HEK293 (cell line): ENCODE results near the gene CPNE8.
A peak's percentile ranks its signal among the peaks of the same experiment; 100 is the strongest.

Experiments used
- BCL11B ChIP-seq: fragments of 450-650 bp; formaldehyde crosslinking; IDR thresholded peaks from 2 replicates; pipeline ENCODE4 v1.5.1; 2016; ENCODE audit warnings: low read depth, missing biosample characterization, missing genetic modification characterization
- ZBTB1 ChIP-seq: fragments of 450-650 bp; formaldehyde crosslinking; IDR thresholded peaks from 2 replicates; pipeline ENCODE4 v1.5.1; 2016; ENCODE audit warnings: missing biosample characterization, missing genetic modification characterization
- ZNF112 ChIP-seq: fragments of 450-650 bp; formaldehyde crosslinking; IDR thresholded peaks from 2 replicates; pipeline ENCODE4 v1.5.0; 2017; ENCODE audit warnings: missing biosample characterization, missing genetic modification characterization
- ZNF140 ChIP-seq: fragments of 450-650 bp; formaldehyde crosslinking; IDR thresholded peaks from 2 replicates; pipeline ENCODE4 v1.5.1; 2016; ENCODE audit warnings: missing biosample characterization, missing genetic modification characterization
- ZNF146 ChIP-seq: fragments of 450-650 bp; formaldehyde crosslinking; IDR thresholded peaks from 2 replicates; pipeline ENCODE4 v1.5.1; 2016; ENCODE audit warnings: missing biosample characterization, missing genetic modification characterization
- ZNF341 ChIP-seq: fragments of 450-650 bp; formaldehyde crosslinking; IDR thresholded peaks from 2 replicates; pipeline ENCODE4; 2016; ENCODE audit warnings: low read depth, missing biosample characterization, missing genetic modification characterization
- ZNF354C ChIP-seq: fragments of 450-650 bp; formaldehyde crosslinking; IDR thresholded peaks from 2 replicates; pipeline ENCODE4 v1.5.1; 2016; ENCODE audit warnings: missing biosample characterization, missing genetic modification characterization, low read depth, borderline replicate concordance
- ZNF391 ChIP-seq: fragments of 450-650 bp; formaldehyde crosslinking; IDR thresholded peaks from 2 replicates; pipeline ENCODE4 v1.5.1; 2016; ENCODE audit warnings: low read depth, missing biosample characterization, missing genetic modification characterization, borderline replicate concordance
- ZNF416 ChIP-seq: fragments of 450-650 bp; formaldehyde crosslinking; IDR thresholded peaks from 2 replicates; pipeline ENCODE4 v1.5.1; 2016; ENCODE audit warnings: missing biosample characterization, missing genetic modification characterization
- ZNF423 ChIP-seq: fragments of 450-650 bp; formaldehyde crosslinking; IDR thresholded peaks from 2 replicates; pipeline ENCODE4 v1.5.1; 2016; ENCODE audit warnings: missing biosample characterization, missing genetic modification characterization
- ZNF501 ChIP-seq: fragments of 450-650 bp; formaldehyde crosslinking; IDR thresholded peaks from 2 replicates; pipeline ENCODE4 v1.5.1; 2016; ENCODE audit warnings: missing biosample characterization, missing genetic modification characterization
- ZNF76 ChIP-seq: fragments of 450-650 bp; formaldehyde crosslinking; IDR thresholded peaks from 2 replicates; pipeline ENCODE4; 2016; ENCODE audit warnings: low read depth, missing biosample characterization, missing genetic modification characterization, borderline replicate concordance
- ZSCAN23 ChIP-seq: fragments of 450-650 bp; formaldehyde crosslinking; IDR thresholded peaks from 2 replicates; pipeline ENCODE4 v1.5.1; 2016; ENCODE audit warnings: missing biosample characterization, missing genetic modification characterization
- TF ChIP-seq, protein P1 (sequence below): fragments of 450-650 bp; formaldehyde crosslinking; IDR thresholded peaks from 2 replicates; pipeline ENCODE4 v1.5.1; 2017; ENCODE audit warnings: missing biosample characterization, mild to moderate bottlenecking, missing genetic modification characterization, moderate library complexity
- TF ChIP-seq, protein P2 (sequence below): fragments of 450-650 bp; formaldehyde crosslinking; IDR thresholded peaks from 2 replicates; pipeline ENCODE4 v1.5.1; 2016; ENCODE audit warnings: missing biosample characterization, missing genetic modification characterization
- TF ChIP-seq, protein P3 (sequence below): fragments of 450-650 bp; formaldehyde crosslinking; IDR thresholded peaks from 2 replicates; pipeline ENCODE4 v1.5.1; 2016; ENCODE audit warnings: missing biosample characterization, missing genetic modification characterization
- TF ChIP-seq, protein P4 (sequence below): fragments of 450-650 bp; formaldehyde crosslinking; IDR thresholded peaks from 2 replicates; pipeline ENCODE4; 2016; ENCODE audit warnings: missing biosample characterization, missing genetic modification characterization
- TF ChIP-seq, protein P5 (sequence below): sonication (generic); formaldehyde crosslinking; IDR thresholded peaks from 2 replicates; pipeline ENCODE4 v1.8.1; 2022; ENCODE audit warnings: mild to moderate bottlenecking, moderate library complexity, missing genetic modification reagents
- TF ChIP-seq, protein P6 (sequence below): fragments of 450-650 bp; formaldehyde crosslinking; IDR thresholded peaks from 2 replicates; pipeline ENCODE4 v1.5.1; 2017; ENCODE audit warnings: missing biosample characterization, missing genetic modification characterization
- TF ChIP-seq, protein P7 (sequence below): fragments of 450-650 bp; formaldehyde crosslinking; conservative IDR thresholded peaks from 2 replicates; pipeline ENCODE4 v1.5.1; 2016; ENCODE audit warnings: low read depth, missing biosample characterization, missing genetic modification characterization
- TF ChIP-seq, protein P8 (sequence below): fragments of 450-650 bp; formaldehyde crosslinking; IDR thresholded peaks from 2 replicates; pipeline ENCODE4 v1.5.1; 2016; ENCODE audit warnings: missing biosample characterization, missing genetic modification characterization

The CPNE8 gene

DNA sequence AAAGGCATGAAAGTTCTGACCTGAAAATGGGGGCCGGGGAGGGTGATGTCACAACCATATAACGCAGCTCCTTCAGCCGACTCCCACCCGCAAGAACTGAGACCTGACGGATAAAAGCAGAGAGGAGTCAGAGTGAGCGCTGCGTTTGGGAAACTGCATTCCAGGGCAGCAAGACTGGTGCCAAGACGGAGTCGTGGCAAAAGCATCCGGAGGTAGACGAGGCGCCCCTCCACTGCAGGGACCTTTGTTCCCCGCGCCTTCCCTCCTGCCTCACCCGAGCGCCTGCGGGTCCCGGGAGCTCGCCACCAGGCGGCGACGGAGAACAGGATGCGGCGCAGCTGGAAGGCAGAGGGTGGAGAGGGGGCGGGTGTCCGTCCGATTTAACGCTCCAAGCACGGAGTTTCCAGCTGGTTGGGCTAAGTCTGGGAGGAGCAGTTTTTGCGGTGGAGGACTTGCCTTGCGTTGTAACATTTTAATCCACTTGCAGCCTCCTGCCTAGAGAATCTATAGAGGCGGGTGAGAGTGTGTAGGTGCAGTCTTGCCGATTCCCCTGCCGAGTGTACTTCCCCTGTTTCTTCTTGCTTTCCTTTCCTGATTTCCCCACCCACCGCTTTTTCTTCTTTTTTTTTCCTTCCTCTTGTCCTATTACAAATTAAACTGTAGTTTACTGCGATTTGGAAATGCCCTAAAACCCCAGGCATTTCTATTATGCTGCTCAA, 1.2 kb upstream of the CPNE8 start (continued):
- peak; percentile 37; the same call in 1 of the 2 replicates for TF ChIP-seq ZNF76 (tag by site-specific recombination)
- peak; percentile 74; the same call in 1 of the 2 replicates for TF ChIP-seq ZNF423 (tag by site-specific recombination)
- no peak for TF ChIP-seq ZNF416
- TF ChIP-seq, protein P1, sequence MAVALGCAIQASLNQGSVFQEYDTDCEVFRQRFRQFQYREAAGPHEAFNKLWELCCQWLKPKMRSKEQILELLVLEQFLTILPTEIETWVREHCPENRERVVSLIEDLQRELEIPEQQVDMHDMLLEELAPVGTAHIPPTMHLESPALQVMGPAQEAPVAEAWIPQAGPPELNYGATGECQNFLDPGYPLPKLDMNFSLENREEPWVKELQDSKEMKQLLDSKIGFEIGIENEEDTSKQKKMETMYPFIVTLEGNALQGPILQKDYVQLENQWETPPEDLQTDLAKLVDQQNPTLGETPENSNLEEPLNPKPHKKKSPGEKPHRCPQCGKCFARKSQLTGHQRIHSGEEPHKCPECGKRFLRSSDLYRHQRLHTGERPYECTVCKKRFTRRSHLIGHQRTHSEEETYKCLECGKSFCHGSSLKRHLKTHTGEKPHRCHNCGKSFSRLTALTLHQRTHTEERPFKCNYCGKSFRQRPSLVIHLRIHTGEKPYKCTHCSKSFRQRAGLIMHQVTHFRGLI, result peak; percentile 98
- no peak for TF ChIP-seq ZNF112 (tag by site-specific recombination)
- no peak for TF ChIP-seq ZNF354C (tag by site-specific recombination)
- peak; percentile 80 for TF ChIP-seq ZSCAN23 (tag by site-specific recombination)
- peak; percentile 95 for TF ChIP-seq ZNF501 (tag by site-specific recombination)
- TF ChIP-seq, protein P2, sequence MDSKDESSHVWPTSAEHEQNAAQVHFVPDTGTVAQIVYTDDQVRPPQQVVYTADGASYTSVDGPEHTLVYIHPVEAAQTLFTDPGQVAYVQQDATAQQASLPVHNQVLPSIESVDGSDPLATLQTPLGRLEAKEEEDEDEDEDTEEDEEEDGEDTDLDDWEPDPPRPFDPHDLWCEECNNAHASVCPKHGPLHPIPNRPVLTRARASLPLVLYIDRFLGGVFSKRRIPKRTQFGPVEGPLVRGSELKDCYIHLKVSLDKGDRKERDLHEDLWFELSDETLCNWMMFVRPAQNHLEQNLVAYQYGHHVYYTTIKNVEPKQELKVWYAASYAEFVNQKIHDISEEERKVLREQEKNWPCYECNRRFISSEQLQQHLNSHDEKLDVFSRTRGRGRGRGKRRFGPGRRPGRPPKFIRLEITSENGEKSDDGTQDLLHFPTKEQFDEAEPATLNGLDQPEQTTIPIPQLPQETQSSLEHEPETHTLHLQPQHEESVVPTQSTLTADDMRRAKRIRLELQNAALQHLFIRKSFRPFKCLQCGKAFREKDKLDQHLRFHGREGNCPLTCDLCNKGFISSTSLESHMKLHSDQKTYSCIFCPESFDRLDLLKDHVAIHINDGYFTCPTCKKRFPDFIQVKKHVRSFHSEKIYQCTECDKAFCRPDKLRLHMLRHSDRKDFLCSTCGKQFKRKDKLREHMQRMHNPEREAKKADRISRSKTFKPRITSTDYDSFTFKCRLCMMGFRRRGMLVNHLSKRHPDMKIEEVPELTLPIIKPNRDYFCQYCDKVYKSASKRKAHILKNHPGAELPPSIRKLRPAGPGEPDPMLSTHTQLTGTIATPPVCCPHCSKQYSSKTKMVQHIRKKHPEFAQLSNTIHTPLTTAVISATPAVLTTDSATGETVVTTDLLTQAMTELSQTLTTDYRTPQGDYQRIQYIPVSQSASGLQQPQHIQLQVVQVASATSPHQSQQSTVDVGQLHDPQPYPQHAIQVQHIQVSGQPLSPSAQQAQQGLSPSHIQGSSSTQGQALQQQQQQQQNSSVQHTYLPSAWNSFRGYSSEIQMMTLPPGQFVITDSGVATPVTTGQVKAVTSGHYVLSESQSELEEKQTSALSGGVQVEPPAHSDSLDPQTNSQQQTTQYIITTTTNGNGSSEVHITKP (tag by site-specific recombination), result peak; percentile 81
- TF ChIP-seq ZNF146 (tag by site-specific recombination), result no peak
- TF ChIP-seq, protein P3, sequence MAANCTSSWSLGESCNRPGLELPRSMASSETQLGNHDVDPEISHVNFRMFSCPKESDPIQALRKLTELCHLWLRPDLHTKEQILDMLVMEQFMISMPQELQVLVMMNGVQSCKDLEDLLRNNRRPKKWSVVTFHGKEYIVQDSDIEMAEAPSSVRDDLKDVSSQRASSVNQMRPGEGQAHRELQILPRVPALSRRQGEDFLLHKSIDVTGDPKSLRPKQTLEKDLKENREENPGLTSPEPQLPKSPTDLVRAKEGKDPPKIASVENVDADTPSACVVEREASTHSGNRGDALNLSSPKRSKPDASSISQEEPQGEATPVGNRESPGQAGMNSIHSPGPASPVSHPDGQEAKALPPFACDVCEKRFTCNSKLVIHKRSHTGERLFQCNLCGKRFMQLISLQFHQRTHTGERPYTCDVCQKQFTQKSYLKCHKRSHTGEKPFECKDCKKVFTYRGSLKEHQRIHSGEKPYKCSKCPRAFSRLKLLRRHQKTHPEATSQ (tag by site-specific recombination), result peak; percentile 54; the same call in 1 of the 2 replicates
- peak; percentile 85 for TF ChIP-seq ZNF391 (tag by site-specific recombination)
- TF ChIP-seq, protein P4, sequence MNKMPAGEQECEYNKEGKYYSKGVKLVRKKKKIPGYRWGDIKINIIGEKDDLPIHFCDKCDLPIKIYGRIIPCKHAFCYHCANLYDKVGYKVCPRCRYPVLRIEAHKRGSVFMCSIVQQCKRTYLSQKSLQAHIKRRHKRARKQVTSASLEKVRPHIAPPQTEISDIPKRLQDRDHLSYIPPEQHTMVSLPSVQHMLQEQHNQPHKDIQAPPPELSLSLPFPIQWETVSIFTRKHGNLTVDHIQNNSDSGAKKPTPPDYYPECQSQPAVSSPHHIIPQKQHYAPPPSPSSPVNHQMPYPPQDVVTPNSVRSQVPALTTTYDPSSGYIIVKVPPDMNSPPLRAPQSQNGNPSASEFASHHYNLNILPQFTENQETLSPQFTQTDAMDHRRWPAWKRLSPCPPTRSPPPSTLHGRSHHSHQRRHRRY, result no peak
- TF ChIP-seq, protein P5, sequence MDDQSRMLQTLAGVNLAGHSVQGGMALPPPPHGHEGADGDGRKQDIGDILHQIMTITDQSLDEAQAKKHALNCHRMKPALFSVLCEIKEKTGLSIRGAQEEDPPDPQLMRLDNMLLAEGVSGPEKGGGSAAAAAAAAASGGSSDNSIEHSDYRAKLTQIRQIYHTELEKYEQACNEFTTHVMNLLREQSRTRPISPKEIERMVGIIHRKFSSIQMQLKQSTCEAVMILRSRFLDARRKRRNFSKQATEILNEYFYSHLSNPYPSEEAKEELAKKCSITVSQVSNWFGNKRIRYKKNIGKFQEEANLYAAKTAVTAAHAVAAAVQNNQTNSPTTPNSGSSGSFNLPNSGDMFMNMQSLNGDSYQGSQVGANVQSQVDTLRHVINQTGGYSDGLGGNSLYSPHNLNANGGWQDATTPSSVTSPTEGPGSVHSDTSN (CRISPR knock-in tag), result no peak
- peak; percentile 85 for TF ChIP-seq ZNF341
- TF ChIP-seq, protein P6, sequence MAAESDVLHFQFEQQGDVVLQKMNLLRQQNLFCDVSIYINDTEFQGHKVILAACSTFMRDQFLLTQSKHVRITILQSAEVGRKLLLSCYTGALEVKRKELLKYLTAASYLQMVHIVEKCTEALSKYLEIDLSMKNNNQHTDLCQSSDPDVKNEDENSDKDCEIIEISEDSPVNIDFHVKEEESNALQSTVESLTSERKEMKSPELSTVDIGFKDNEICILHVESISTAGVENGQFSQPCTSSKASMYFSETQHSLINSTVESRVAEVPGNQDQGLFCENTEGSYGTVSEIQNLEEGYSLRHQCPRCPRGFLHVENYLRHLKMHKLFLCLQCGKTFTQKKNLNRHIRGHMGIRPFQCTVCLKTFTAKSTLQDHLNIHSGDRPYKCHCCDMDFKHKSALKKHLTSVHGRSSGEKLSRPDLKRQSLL (tag by site-specific recombination), result 0 out of 2 replicates have a peak, but pooled peaks have one; percentile 16
- peak; percentile 66; the same call in 1 of the 2 replicates for TF ChIP-seq ZBTB1 (tag by site-specific recombination)
- TF ChIP-seq, protein P7, sequence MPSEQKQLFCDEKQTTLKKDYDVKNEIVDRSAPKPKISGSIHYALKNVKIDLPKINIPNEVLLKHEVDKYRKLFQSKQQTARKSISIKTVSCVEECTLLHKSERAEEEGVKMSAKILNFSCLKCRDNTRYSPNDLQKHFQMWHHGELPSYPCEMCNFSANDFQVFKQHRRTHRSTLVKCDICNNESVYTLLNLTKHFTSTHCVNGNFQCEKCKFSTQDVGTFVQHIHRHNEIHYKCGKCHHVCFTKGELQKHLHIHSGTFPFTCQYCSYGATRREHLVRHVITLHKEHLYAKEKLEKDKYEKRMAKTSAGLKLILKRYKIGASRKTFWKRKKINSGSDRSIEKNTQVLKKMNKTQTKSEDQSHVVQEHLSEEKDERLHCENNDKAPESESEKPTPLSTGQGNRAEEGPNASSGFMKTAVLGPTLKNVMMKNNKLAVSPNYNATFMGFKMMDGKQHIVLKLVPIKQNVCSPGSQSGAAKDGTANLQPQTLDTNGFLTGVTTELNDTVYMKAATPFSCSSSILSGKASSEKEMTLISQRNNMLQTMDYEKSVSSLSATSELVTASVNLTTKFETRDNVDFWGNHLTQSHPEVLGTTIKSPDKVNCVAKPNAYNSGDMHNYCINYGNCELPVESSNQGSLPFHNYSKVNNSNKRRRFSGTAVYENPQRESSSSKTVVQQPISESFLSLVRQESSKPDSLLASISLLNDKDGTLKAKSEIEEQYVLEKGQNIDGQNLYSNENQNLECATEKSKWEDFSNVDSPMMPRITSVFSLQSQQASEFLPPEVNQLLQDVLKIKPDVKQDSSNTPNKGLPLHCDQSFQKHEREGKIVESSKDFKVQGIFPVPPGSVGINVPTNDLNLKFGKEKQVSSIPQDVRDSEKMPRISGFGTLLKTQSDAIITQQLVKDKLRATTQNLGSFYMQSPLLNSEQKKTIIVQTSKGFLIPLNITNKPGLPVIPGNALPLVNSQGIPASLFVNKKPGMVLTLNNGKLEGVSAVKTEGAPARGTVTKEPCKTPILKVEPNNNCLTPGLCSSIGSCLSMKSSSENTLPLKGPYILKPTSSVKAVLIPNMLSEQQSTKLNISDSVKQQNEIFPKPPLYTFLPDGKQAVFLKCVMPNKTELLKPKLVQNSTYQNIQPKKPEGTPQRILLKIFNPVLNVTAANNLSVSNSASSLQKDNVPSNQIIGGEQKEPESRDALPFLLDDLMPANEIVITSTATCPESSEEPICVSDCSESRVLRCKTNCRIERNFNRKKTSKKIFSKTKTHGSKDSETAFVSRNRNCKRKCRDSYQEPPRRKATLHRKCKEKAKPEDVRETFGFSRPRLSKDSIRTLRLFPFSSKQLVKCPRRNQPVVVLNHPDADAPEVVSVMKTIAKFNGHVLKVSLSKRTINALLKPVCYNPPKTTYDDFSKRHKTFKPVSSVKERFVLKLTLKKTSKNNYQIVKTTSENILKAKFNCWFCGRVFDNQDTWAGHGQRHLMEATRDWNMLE (tag by site-specific recombination), result no peak; the same call in 1 of the 2 replicates
- TF ChIP-seq BCL11B (tag by site-specific recombination), result peak; percentile 61
- TF ChIP-seq, protein P8, sequence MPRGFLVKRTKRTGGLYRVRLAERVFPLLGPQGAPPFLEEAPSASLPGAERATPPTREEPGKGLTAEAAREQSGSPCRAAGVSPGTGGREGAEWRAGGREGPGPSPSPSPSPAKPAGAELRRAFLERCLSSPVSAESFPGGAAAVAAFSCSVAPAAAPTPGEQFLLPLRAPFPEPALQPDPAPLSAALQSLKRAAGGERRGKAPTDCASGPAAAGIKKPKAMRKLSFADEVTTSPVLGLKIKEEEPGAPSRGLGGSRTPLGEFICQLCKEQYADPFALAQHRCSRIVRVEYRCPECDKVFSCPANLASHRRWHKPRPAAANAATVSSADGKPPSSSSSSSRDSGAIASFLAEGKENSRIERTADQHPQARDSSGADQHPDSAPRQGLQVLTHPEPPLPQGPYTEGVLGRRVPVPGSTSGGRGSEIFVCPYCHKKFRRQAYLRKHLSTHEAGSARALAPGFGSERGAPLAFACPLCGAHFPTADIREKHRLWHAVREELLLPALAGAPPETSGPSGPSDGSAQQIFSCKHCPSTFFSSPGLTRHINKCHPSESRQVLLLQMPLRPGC, result peak; percentile 44; the same call in 1 of the 2 replicates
- TF ChIP-seq ZNF140 (tag by site-specific recombination), result no peak
